ENCODE results near the gene MEGF10.

GRCh38 chr5:127508644-127509373 lies 218.2 kb downstream of the MEGF10 start:
- TF ChIP-seq POLR2A (IDR thresholded peaks at IDR 0.05; ENCODE audit: low read depth, low read length) (no peak), TAF1 (IDR thresholded peaks at IDR 0.05; ENCODE audit: borderline replicate concordance, low read depth, low read length) (no peak)

Measured in GM12892 (cell line).